Activated CD8-positive, alpha-beta T cell treated with anti-CD3 and anti-CD28 coated beads for 36 hours (primary cell): ENCODE measurements around the gene LPP. TPM values are rescaled to one million over a fixed set of nuclear protein-coding genes. Genes with fewer than 3 reads are reported as not detected.

Experiments
- ATAC-seq: fragments of 200-7000 bp; cut with Tn5 transposase; one replicate; pipeline ENCODE4 v1.10.0; 2021; ENCODE audit warnings: mild to moderate bottlenecking, moderate library complexity
- CTCF ChIA-PET: fragments of 350-600 bp; sonication (Branson Sonifier 250); formaldehyde crosslinking; loops from one replicate; lab custom pipeline; 2021; ENCODE audit warnings: antibody characterized with exemption; lab: Charles Lee
- POLR2A ChIA-PET: fragments of 350-600 bp; sonication (Branson Sonifier 250); formaldehyde crosslinking; loops from one replicate; lab custom pipeline; 2021; ENCODE audit warnings: antibody characterized with exemption; lab: Charles Lee
- DNase-seq: peaks from one replicate; pipeline ENCODE4 v3.0.0-alpha.2; 2020
- H3K27ac Mint-ChIP-seq: one replicate; pipeline ENCODE4 v1.8.0; 2021; ENCODE audit warnings: mild to moderate bottlenecking, mixed read lengths
- H3K27me3 Mint-ChIP-seq: one replicate; pipeline ENCODE4 v1.8.0; 2021; ENCODE audit warnings: mixed read lengths
- H3K36me3 Mint-ChIP-seq: one replicate; pipeline ENCODE4 v1.8.0; 2021; ENCODE audit warnings: low read depth, mixed read lengths
- H3K4me1 Mint-ChIP-seq: one replicate; pipeline ENCODE4 v1.8.0; 2021; ENCODE audit warnings: low read depth, mixed read lengths
- H3K4me3 Mint-ChIP-seq: one replicate; pipeline ENCODE4 v1.8.0; 2021; ENCODE audit warnings: mild to moderate bottlenecking, moderate library complexity, mixed read lengths
- H3K9me3 Mint-ChIP-seq: one replicate; pipeline ENCODE4 v1.8.0; 2021; ENCODE audit warnings: mixed read lengths
- intact Hi-C: fragments of 100-400 bp; cut with micrococcal nuclease; formaldehyde crosslinking; loops from one replicate; pipeline ENCODE4 v1.10.0; 2022
- total RNA-seq, 2 experiments: library from RNA; stranded (reverse); gene quantifications; one replicate each; pipeline ENCODE4 v1.2.3, GENCODE V29; 2021
- TF ChIP-seq, protein P1 (sequence below): fragments of 200-600 bp; IDR thresholded peaks from one replicate; pipeline ENCODE4 v1.8.0; 2022; ENCODE audit warnings: antibody characterized with exemption, mild to moderate bottlenecking

Gene LPP
- total RNA-seq, 2 experiments from 2014 or later: 16.4 to 22.6 TPM

DNA sequence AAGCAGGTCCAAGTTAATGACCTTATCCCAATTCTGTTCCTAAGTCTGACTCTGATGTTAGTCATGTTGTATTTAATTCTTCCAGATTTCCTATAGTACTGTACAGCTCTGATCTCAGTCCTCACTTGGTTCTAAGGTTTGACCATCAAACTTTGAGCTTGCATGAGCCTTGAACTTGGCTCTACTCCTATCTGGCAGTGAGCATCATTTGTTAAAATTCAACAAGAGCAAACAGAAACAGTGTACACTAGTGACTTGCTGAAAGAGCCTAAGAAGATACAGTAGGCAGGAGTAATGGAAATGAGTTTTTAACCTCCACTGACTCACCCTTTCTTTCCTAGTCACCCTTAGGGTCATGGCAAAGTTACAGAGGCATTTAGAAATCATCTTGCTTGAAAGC is 566.7 kb downstream of the LPP start:
- Mint-ChIP-seq H3K9me3 (no peaks in the 10 kb centered on the region), H3K27ac (no peak overlapping the region), H3K36me3 (no peaks in the 10 kb centered on the region), H3K4me1 (peaks cover 21% of the 10 kb centered on the region), H3K27me3 (no peaks in the 10 kb centered on the region), H3K4me3 (no peak overlapping the region)
- intact Hi-C loops: no loop called here
- ChIA-PET POLR2A (no interaction called here), CTCF (no interaction called here)
- DNase-seq (no peak), ATAC-seq (peak; percentile 68)
- TF ChIP-seq, protein P1, sequence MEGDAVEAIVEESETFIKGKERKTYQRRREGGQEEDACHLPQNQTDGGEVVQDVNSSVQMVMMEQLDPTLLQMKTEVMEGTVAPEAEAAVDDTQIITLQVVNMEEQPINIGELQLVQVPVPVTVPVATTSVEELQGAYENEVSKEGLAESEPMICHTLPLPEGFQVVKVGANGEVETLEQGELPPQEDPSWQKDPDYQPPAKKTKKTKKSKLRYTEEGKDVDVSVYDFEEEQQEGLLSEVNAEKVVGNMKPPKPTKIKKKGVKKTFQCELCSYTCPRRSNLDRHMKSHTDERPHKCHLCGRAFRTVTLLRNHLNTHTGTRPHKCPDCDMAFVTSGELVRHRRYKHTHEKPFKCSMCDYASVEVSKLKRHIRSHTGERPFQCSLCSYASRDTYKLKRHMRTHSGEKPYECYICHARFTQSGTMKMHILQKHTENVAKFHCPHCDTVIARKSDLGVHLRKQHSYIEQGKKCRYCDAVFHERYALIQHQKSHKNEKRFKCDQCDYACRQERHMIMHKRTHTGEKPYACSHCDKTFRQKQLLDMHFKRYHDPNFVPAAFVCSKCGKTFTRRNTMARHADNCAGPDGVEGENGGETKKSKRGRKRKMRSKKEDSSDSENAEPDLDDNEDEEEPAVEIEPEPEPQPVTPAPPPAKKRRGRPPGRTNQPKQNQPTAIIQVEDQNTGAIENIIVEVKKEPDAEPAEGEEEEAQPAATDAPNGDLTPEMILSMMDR: no peak

DNA sequence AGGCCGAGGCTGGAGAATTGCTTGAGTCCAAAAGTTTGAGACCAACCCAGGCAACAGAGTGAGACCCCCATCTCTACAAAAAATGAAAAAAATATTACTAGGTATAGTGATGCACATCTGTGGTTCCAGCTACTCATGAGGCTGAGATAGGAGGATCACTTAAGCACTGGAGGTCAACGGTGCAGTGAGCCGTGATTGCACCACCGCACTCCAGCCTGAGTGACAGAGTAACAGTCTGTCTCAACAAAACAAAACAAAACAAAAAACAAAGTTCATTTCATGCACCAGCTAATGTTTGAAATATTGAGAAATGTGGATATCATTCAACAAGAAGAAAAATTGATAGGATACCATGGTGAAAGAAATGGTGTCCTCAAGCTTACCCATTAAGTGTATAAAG is 567.4 kb downstream of the LPP start:
- intact Hi-C loops: no loop called here
- peaks cover 21% of the 10 kb centered on the region for H3K4me1 Mint-ChIP-seq
- ChIA-PET CTCF (interaction anchor here (1.6 kb wide), 1 partner anchor 14 kb away, joined by 4 read pairs; no protein-coding TSS in a partner anchor), POLR2A (no interaction called here)
- no peak overlapping the region for H3K27ac Mint-ChIP-seq
- no peaks in the 10 kb centered on the region for H3K27me3 Mint-ChIP-seq
- TF ChIP-seq, protein P1: no peak
- H3K4me3 Mint-ChIP-seq: no peak overlapping the region
- no peaks in the 10 kb centered on the region for H3K9me3 Mint-ChIP-seq
- DNase-seq (no peak), ATAC-seq (no peak)
- H3K36me3 Mint-ChIP-seq: no peaks in the 10 kb centered on the region

DNA sequence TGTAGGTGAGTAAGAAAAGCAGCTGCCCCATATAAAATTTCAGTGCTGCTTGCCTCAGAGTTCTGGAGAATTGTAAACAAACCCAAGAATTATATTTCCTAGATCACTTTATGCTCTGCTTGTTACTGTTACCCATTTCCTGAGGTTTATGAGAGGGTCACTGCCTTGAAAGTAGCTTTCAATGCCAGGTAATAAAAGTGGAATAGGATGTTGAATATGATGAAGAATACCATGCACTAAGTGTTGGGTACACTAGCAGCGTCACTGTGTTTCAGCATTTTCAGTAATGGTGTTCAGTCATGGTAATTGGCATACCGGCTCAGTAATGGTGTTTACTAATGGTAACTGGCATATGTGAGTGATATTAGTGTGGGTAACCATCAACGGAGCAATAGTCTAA is 568.0 kb downstream of the LPP start:
- TF ChIP-seq, protein P1: no peak
- intact Hi-C loops: no loop called here
- CTCF ChIA-PET: interaction anchor here (0.9 to 1.6 kb wide), 6 partner anchors 15 to 983 kb away, joined by 3 to 4 read pairs (median 3); no protein-coding TSS in a partner anchor
- POLR2A ChIA-PET: no interaction called here
- Mint-ChIP-seq H3K36me3 (no peaks in the 10 kb centered on the region), H3K4me1 (peaks cover 21% of the 10 kb centered on the region), H3K4me3 (no peak overlapping the region), H3K9me3 (no peaks in the 10 kb centered on the region), H3K27ac (no peak overlapping the region), H3K27me3 (no peaks in the 10 kb centered on the region)
- DNase-seq (no peak), ATAC-seq (no peak)

DNA sequence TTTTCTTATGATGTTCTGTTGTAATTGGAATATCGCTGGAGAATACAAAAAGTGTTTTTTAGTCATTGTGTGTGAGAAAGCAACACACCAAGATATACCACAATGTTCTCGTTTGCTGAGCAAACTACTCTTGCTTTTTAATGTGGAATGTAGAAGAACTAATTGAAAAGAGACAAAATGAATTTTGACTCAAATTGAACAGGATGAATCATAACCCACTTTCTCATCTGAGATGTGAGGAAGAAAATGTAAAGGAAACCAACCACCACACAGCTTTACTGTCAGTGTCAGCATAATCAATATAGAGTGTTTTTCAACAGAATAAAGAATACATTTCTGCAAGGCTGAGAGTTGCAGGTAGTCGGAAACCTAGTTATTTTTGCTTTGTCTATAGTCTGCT is 569.0 kb downstream of the LPP start:
- Mint-ChIP-seq H3K4me3 (no peak overlapping the region), H3K27me3 (no peaks in the 10 kb centered on the region), H3K4me1 (peaks cover 23% of the 10 kb centered on the region), H3K9me3 (no peaks in the 10 kb centered on the region), H3K27ac (no peak overlapping the region), H3K36me3 (no peaks in the 10 kb centered on the region)
- DNase-seq: no peak
- peak; percentile 82 for ATAC-seq
- intact Hi-C loops: no loop called here
- POLR2A ChIA-PET: no interaction called here
- CTCF ChIA-PET: interaction anchor here (1.1 to 1.6 kb wide), 4 partner anchors 16 to 984 kb away, joined by 3 to 4 read pairs (median 3); no protein-coding TSS in a partner anchor
- TF ChIP-seq, protein P1: no peak

DNA sequence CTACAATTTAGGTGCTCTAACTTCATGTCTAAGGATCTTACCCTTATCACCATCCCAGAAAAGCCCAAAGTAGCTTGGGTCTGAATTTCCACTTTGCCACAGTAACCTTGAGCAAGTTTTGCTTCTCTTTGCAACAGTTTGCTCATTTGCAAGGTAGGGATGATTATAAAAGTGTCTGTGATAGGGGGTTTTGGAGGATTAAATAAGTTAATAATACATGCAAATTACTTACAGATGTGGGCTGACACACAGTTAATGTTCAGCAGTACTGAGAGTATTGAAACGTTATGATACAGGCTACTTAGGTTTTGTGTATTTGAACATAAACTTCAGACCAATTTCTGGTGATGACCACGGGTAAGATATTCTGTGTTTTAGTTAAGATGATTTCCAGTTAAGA is 573.1 kb downstream of the LPP start:
- H3K4me1 Mint-ChIP-seq: peaks cover 33% of the 10 kb centered on the region
- no peak for DNase-seq
- no peak overlapping the region for H3K4me3 Mint-ChIP-seq
- no peak for ATAC-seq
- H3K36me3 Mint-ChIP-seq: no peaks in the 10 kb centered on the region
- H3K27me3 Mint-ChIP-seq: no peaks in the 10 kb centered on the region
- TF ChIP-seq, protein P1: no peak
- no peak overlapping the region for H3K27ac Mint-ChIP-seq
- H3K9me3 Mint-ChIP-seq: no peaks in the 10 kb centered on the region
- intact Hi-C loops: no loop called here
- ChIA-PET CTCF (interaction anchor here (1.0 kb wide), 1 partner anchor 987 kb away, joined by 4 read pairs; no protein-coding TSS in a partner anchor), POLR2A (interaction anchor here (0.6 to 0.9 kb wide), 2 partner anchors 149 to 285 kb away, joined by 3 read pairs; no protein-coding TSS in a partner anchor)
